HAP-1 (cell line): ENCODE data around the gene KLHDC3.

ENCODE experiments used
- DNase-seq, 2 experiments: peaks; one replicate each; pipeline ENCODE4 v3.0.0-alpha.2; 2016 to 2020; ENCODE audit warnings: low spot score in 2 of 2
- H3K27me3 ChIP-seq: fragments of 250-450 bp; sonication (Bioruptor Pico); 2 replicates; pipeline ENCODE4 v1.5.1; 2020; ENCODE audit warnings: low read depth, mild to moderate bottlenecking, moderate library complexity
- H3K36me3 ChIP-seq: fragments of 250-450 bp; sonication (Bioruptor Pico); replicated peaks from 2 replicates; pipeline ENCODE4 v1.5.1; 2020; ENCODE audit warnings: mild to moderate bottlenecking
- H3K4me1 ChIP-seq: fragments of 250-450 bp; sonication (Bioruptor Pico); 2 replicates; pipeline ENCODE4 v1.5.1; 2020; ENCODE audit warnings: mild to moderate bottlenecking
- H3K4me3 ChIP-seq: fragments of 250-450 bp; sonication (Bioruptor Pico); 2 replicates; pipeline ENCODE4 v1.5.1; 2020; ENCODE audit warnings: mild to moderate bottlenecking, moderate library complexity
- H3K9me3 ChIP-seq: fragments of 250-450 bp; sonication (Bioruptor Pico); 2 replicates; pipeline ENCODE4 v1.5.1; 2020; ENCODE audit warnings: mild to moderate bottlenecking, moderate library complexity
- in situ Hi-C: fragments of 300-500 bp; cut with MboI; formaldehyde crosslinking; loops from 3 replicates; pipeline ENCODE4 v1.14.3; 2020; ENCODE audit warnings: low sequenced_read_pairs, inconsistent platforms, mixed read lengths

Gene KLHDC3

DNA sequence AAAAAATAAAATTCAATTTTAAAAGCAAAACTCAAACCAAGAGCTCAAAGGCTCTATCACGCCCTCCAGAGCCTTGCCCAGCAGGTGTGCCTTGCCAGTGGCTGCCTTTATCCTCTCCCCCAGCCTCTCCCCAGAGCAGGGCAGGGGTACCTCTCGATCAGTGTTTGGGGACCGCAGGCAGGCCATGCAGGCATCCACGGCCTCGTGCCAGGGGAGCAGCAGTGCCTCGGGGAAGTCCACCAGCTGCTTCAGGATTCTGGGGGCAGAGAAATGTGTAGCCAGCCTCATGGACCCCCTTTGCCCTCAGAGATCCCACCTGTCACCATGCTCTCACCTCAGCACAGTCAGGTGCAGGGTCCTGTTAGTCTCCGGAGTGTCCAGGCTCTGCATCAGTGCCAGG lies 33.9 kb downstream of the KLHDC3 start:
- no peaks in the 10 kb centered on the region for H3K27me3 ChIP-seq
- H3K4me3 ChIP-seq: no peak overlapping the region
- no peaks in the 10 kb centered on the region for H3K9me3 ChIP-seq
- peaks cover 6% of the 10 kb centered on the region; the same call in 1 of the 2 replicates for H3K4me1 ChIP-seq
- DNase-seq: no peak
- H3K36me3 ChIP-seq: peaks cover 81% of the 10 kb centered on the region
- in situ Hi-C loops: no loop called here

- Histone ChIP-seq H3K4me3 (no peak overlapping the region), H3K36me3 (peaks cover 70% of the 10 kb centered on the region)
- in situ Hi-C loops: no loop called here
Measured at GRCh38 chr6:43050981-43051380, 36.9 kb downstream of the KLHDC3 start.

DNA sequence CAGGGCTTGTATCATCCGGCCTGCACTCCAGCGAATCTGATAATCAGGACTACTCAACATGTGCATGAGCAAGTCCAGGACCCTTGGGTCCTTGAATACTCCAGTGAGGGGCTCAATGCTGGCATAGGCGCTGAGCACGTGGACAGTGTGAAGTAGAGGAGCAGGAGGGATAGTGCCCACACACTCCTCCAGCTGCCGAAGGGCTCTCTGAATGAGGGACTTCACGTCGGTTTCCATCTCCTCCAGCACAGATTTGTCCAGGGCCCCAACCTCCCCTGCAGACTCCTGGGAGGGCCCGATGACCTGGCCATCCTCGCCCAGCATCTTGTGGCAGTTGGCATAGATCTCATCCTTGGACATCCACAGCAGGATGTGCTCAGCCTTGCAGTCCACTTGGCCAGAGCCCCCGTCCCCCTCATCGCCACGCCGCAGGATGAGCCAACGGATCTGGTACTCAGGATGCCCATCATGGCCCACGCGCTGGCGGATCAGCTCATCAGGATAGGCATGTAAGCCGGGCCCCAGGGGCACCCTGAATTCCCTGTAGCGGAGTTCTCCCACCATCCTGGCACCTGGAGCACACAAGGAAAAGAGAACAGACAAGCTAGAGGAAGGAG lies 38.3 kb downstream of the KLHDC3 start:
- Histone ChIP-seq H3K9me3 (no peaks in the 10 kb centered on the region), H3K4me1 (peaks cover 8% of the 10 kb centered on the region; the same call in 1 of the 2 replicates), H3K27me3 (no peaks in the 10 kb centered on the region), H3K4me3 (peak overlapping the region; percentile 87), H3K36me3 (peaks cover 65% of the 10 kb centered on the region)
- DNase-seq: no peak
- in situ Hi-C loops: no loop called here

More at GRCh38 chr6:43050981-43051380, 36.9 kb downstream of the KLHDC3 start:
- Histone ChIP-seq H3K9me3 (no peaks in the 10 kb centered on the region), H3K4me1 (peaks cover 8% of the 10 kb centered on the region; the same call in 1 of the 2 replicates), H3K27me3 (no peaks in the 10 kb centered on the region)
- no peak for DNase-seq

DNA sequence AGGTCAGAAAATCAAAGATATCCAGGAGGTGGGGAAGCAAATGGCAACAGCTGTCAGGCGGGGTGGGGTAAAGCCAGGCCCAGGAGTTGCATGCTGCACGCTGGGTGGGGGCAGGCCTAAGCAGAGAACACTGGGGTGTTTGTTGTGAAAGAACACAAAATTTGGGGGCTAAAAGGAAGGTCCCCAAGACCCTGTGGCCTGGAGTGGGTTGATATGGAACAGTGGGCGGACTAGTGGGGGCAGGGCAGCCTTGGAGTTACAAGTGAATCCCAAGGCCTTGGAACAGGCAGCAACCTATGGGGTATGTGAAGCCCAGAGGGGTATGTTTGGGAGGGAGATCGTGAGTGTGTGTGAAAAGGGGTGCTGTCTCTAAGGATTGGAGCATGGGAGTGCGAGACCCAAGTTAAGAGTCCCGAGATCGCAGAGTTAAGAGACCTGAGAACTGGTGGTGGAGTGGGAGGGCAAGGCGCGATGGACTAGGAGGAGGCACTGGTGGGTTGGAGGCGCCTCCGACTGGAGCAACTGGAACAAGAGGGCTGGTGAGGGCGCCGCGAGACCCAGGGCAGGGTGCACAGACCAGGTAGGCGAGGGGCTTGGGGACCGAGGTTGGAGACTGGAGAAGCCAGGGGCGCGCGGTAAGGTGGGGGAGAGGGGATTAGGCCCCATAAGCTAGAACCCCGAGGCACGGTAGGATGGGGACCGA lies 38.9 kb downstream of the KLHDC3 start:
- H3K27me3 ChIP-seq: no peaks in the 10 kb centered on the region
- in situ Hi-C loops: no loop called here
- peaks cover 8% of the 10 kb centered on the region for H3K4me1 ChIP-seq
- H3K9me3 ChIP-seq: no peaks in the 10 kb centered on the region
- DNase-seq: peak in 1 of 2 experiments; percentile 46
- peaks cover 64% of the 10 kb centered on the region for H3K36me3 ChIP-seq
- peak overlapping the region; percentile 87 for H3K4me3 ChIP-seq

DNA sequence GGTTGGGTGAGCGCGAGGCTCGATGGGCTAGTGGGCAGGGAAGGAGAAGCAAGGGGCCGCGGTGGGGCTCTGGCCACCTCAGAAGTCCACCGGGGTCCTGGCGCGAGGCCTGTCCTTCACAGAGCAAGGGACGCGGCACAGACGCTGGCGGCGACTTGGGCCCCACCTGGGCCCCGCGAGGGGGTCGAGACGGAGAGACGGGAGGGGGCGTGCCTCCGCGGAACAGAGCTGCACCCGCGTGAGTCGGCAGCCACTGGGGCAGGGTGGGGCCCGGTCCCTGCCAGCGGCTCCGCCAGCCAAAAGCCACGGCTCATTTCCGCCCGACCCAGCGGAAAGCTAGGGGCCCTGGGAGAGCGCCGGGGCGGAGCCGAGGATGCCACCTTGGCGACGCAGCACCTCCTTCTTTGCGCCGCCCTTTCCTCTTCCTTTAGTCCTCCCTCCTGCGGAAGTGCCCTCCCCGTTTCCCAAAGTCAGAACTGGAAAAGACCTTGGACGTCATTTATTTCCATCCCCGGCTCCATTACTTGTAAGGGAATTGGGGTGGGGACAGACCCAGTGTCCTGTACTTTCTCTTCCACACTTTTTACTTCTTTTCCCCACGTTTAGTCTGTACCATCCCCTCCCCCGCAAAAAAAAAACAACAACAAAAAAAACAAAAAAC lies 39.6 kb downstream of the KLHDC3 start, which contains the start of gene CUL7:
Gene CUL7, minus strand, starts transcription at position 307 of the 661 bp plus-strand sequence. CDS start 1,063 bp downstream, outside the sequence.
- in situ Hi-C loops: no loop called here
- H3K27me3 ChIP-seq: no peaks in the 10 kb centered on the region
- DNase-seq: peak; percentile 96
- H3K36me3 ChIP-seq: peaks cover 61% of the 10 kb centered on the region
- H3K9me3 ChIP-seq: no peaks in the 10 kb centered on the region
- peaks cover 14% of the 10 kb centered on the region for H3K4me1 ChIP-seq
- H3K4me3 ChIP-seq: peak within 1 kb of the TSS; percentile 87

DNA sequence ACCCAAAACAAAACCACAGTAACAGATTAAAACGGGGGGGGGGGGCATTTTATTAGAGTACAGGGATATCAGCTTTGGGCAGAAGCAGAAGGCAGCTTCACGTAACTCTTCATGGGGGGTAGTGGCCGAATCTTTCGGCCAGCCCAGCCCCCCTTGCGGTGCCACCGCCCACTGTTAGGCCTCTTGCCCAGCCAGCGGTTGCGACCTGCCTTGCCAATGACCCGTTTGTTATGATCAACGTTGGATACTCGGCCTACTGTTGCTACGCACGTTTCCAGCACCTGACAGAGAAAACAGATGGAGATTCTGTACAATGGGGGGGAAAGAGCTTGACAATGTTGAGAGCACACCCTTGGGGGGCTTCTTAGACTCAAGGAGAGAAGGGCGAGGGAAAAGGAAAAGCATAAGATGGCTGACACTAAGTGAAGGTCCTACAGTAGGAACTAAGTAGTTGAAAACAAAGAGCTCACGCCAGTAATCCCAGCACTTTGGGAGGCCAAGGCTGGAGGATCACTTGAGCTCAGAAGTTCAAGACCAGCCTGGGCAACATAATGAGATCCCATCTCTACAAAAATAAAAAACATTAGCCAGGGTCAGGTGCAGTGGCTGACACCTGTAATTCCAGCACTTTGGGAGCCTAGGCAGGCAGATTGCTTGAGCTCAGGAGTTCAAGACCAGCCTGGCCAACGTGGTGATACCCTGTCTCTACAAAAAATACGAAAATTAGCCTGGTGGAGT lies 40.3 kb downstream of the KLHDC3 start:
- H3K36me3 ChIP-seq: peaks cover 58% of the 10 kb centered on the region
- no peak for DNase-seq
- H3K27me3 ChIP-seq: no peaks in the 10 kb centered on the region
- peaks cover 15% of the 10 kb centered on the region for H3K4me1 ChIP-seq
- H3K4me3 ChIP-seq: peak overlapping the region; percentile 87
- in situ Hi-C loops: no loop called here
- no peaks in the 10 kb centered on the region for H3K9me3 ChIP-seq

GRCh38 chr6:43055966-43056365 lies 41.9 kb downstream of the KLHDC3 start:
- no peak for DNase-seq
- Histone ChIP-seq H3K4me1 (peaks cover 15% of the 10 kb centered on the region), H3K36me3 (peaks cover 42% of the 10 kb centered on the region), H3K4me3 (no peak overlapping the region), H3K27me3 (no peaks in the 10 kb centered on the region), H3K9me3 (no peaks in the 10 kb centered on the region)
- in situ Hi-C loops: no loop called here

- H3K4me3 ChIP-seq: peak overlapping the region; percentile 93
- DNase-seq: no peak
- H3K9me3 ChIP-seq: no peaks in the 10 kb centered on the region
- H3K27me3 ChIP-seq: no peaks in the 10 kb centered on the region
- H3K36me3 ChIP-seq: peaks cover 28% of the 10 kb centered on the region
- in situ Hi-C loops: no loop called here
- peaks cover 9% of the 10 kb centered on the region; the same call in 1 of the 2 replicates for H3K4me1 ChIP-seq
Measured at GRCh38 chr6:43058531-43058930, 44.5 kb downstream of the KLHDC3 start.

- peaks cover 6% of the 10 kb centered on the region; the same call in 1 of the 2 replicates for H3K4me1 ChIP-seq
- in situ Hi-C loops: no loop called here
- no peaks in the 10 kb centered on the region for H3K27me3 ChIP-seq
- H3K9me3 ChIP-seq: no peaks in the 10 kb centered on the region
- H3K36me3 ChIP-seq: peaks cover 28% of the 10 kb centered on the region
- peak; percentile 98 for DNase-seq
- peak within 1 kb of the TSS; percentile 93 for H3K4me3 ChIP-seq
Measured at GRCh38 chr6:43059168-43060033, 45.4 kb downstream of the KLHDC3 start, which contains the start of the genes KLC4 and MRPL2. KLC4 (plus strand) TSS chr6:43059631; CDS start chr6:43061336, 1,705 bp downstream. MRPL2 (minus strand) TSS chr6:43059434; CDS start chr6:43059381, 53 bp downstream.

- H3K36me3 ChIP-seq: peaks cover 24% of the 10 kb centered on the region
- no peaks in the 10 kb centered on the region for H3K27me3 ChIP-seq
- no peaks in the 10 kb centered on the region for H3K9me3 ChIP-seq
- H3K4me1 ChIP-seq: peaks cover 6% of the 10 kb centered on the region; the same call in 1 of the 2 replicates
- H3K4me3 ChIP-seq: peak overlapping the region; percentile 93
- DNase-seq: peak in 1 of 2 experiments; percentile 25
- in situ Hi-C loops: no loop called here
Measured at GRCh38 chr6:43060034-43060754, 46.1 kb downstream of the KLHDC3 start.

DNA sequence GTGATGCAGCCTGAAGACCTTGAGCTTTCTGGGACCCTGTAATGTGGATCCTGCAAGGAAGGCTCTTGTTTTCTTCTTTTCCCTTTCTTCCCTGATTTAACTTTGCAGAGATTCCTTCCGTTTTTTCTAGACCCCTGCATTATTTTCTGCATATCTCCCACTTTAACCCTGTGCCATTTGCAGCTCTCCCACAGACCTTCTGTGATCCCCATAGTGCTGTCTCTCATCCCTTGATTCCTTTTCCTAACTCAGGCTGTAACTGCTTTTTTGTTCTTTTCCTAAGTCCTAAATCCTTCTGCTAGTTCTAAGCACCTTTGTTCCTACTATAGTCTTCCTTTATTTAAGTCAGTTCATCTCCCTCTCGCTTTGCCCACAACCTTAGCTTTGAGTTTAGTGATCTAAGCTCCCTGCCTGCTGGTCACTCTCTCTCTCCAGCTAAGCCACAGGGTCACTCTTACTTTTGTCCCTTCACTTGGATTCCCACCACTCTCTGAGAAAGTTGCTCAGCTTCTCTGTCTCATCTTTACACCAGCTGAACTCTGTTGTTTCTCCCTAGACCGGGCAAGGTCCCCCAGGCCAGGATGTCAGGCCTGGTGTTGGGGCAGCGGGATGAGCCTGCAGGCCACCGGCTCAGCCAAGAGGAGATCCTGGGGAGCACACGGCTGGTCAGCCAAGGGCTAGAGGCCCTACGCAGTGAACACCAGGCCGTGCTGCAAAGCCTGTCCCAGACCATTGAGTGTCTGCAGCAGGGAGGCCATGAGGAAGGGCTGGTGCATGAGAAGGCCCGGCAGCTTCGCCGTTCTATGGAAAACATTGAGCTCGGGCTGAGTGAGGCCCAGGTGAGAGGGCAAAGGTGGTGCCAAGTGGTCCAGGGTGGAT lies 46.9 kb downstream of the KLHDC3 start:
- Histone ChIP-seq H3K9me3 (no peaks in the 10 kb centered on the region), H3K4me3 (no peak overlapping the region), H3K27me3 (no peaks in the 10 kb centered on the region), H3K36me3 (peaks cover 20% of the 10 kb centered on the region; the same call in 1 of the 2 replicates), H3K4me1 (peaks cover 6% of the 10 kb centered on the region; the same call in 1 of the 2 replicates)
- no peak for DNase-seq
- in situ Hi-C loops: no loop called here
